ENCODE data around the gene VPS13D.

The VPS13D gene

DNA sequence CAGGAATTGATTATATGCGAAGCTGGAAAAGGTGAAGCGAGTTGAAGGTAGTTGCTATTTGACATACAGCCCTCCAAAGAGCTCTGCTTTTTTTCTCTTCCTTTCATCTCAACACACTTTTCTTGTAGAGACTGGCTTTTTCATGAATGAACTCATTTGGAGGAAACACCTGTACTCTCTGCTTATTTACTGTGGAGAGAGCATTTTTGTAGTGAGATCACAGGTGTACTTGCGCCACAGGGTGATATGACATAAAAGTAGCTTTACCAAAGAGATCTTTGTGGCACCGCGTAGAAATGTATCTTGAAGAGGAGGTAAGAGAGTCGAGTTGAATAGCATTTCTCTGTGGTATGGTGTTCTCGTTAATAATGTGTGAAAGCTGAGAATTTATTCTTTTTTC is 187.6 kb downstream of the VPS13D start:
- H3K27me3 ChIP-seq (ENCODE audit: control insufficient read depth, low read length) = no peaks in the 10 kb centered on the region
- no peak overlapping the region for H3K4me3 ChIP-seq (ENCODE audit: low read length)
- no peaks in the 10 kb centered on the region for H3K79me2 ChIP-seq (ENCODE audit: control insufficient read depth, low read length)
- H3K4me1 ChIP-seq (ENCODE audit: control insufficient read depth, low read length) = no peaks in the 10 kb centered on the region
- TF ChIP-seq, protein P1, sequence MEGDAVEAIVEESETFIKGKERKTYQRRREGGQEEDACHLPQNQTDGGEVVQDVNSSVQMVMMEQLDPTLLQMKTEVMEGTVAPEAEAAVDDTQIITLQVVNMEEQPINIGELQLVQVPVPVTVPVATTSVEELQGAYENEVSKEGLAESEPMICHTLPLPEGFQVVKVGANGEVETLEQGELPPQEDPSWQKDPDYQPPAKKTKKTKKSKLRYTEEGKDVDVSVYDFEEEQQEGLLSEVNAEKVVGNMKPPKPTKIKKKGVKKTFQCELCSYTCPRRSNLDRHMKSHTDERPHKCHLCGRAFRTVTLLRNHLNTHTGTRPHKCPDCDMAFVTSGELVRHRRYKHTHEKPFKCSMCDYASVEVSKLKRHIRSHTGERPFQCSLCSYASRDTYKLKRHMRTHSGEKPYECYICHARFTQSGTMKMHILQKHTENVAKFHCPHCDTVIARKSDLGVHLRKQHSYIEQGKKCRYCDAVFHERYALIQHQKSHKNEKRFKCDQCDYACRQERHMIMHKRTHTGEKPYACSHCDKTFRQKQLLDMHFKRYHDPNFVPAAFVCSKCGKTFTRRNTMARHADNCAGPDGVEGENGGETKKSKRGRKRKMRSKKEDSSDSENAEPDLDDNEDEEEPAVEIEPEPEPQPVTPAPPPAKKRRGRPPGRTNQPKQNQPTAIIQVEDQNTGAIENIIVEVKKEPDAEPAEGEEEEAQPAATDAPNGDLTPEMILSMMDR (IDR thresholded peaks at IDR 0.05; ENCODE audit: low read depth, low read length, poor library complexity, severe bottlenecking) = no peak
- TF ChIP-seq EZH2phosphoT487 (IDR thresholded peaks at IDR 0.05; ENCODE audit: borderline replicate concordance, low read length) = no peak
- no peaks in the 10 kb centered on the region for H3K9me2 ChIP-seq (replicated peaks; ENCODE audit: control insufficient read depth, low read length)
- H3K36me3 ChIP-seq (ENCODE audit: control insufficient read depth, low read length) = peaks cover 6% of the 10 kb centered on the region; the same call in 1 of the 2 replicates
- no peaks in the 10 kb centered on the region for H3F3A ChIP-seq (ENCODE audit: control insufficient read depth, insufficient read depth)
- no peak overlapping the region for H3K4me2 ChIP-seq (ENCODE audit: low read length)
- no peaks in the 10 kb centered on the region for H4K20me1 ChIP-seq (ENCODE audit: control insufficient read depth, insufficient read depth, low read depth, low read length)
- H3K27ac ChIP-seq (ENCODE audit: low read depth, low read length) = no peak overlapping the region
- H3K9me3 ChIP-seq (ENCODE audit: control insufficient read depth, insufficient read depth, low read length) = no peaks in the 10 kb centered on the region

DNA sequence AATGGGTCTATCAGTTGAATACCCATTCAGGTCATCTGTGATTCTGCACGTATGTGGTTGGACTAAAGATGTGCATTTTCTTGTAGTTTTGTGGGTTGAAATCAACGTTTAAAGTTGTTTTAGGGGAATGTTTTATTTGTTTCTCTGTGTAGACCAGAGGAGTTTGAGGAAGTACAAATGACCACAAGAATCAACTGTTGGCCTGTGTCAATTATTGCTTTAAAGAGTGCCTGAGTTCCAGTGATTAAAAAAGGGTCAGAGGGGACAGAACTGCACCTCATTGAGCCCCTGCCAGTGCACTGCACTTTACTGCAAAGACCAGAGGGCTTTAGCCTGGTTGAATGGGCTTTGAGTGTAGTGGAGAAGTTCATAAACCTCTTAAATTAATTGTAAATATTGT is 190.3 kb downstream of the VPS13D start:
- Histone ChIP-seq H3K4me2 (ENCODE audit: low read length) (no peak overlapping the region), H3K4me3 (ENCODE audit: low read length) (no peak overlapping the region), H3K36me3 (ENCODE audit: control insufficient read depth, low read length) (peaks cover 6% of the 10 kb centered on the region; the same call in 1 of the 2 replicates), H3K27ac (ENCODE audit: low read depth, low read length) (no peak overlapping the region), H3K9me3 (ENCODE audit: control insufficient read depth, insufficient read depth, low read length) (no peaks in the 10 kb centered on the region), H3K79me2 (ENCODE audit: control insufficient read depth, low read length) (no peaks in the 10 kb centered on the region), H3K27me3 (ENCODE audit: control insufficient read depth, low read length) (no peaks in the 10 kb centered on the region), H4K20me1 (ENCODE audit: control insufficient read depth, insufficient read depth, low read depth, low read length) (no peaks in the 10 kb centered on the region), H3K9me2 (replicated peaks; ENCODE audit: control insufficient read depth, low read length) (no peaks in the 10 kb centered on the region), H3F3A (ENCODE audit: control insufficient read depth, insufficient read depth) (no peaks in the 10 kb centered on the region), H3K4me1 (ENCODE audit: control insufficient read depth, low read length) (no peaks in the 10 kb centered on the region)
- TF ChIP-seq EZH2phosphoT487 (IDR thresholded peaks at IDR 0.05; ENCODE audit: borderline replicate concordance, low read length) = no peak
- TF ChIP-seq, protein P1 (IDR thresholded peaks at IDR 0.05; ENCODE audit: low read depth, low read length, poor library complexity, severe bottlenecking) = no peak

DNA sequence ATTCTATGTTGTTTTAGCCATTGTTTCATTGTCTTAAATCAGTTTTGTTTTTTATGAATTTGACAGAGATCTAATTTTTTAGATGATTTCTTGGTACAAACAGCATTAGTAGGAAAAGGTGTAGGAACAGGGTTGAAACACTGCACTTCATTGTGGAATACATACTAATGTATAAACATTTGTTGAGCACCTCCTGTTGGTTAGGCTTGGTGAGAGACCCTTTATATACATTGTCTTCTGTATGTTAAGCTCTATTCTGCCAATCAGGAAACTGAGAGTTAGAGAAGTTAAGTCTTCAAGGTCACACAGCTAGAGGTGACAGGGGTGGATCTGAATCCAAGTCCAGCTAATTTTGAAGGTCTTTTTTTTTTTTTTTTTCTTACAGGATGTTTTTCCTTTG is 192.7 kb downstream of the VPS13D start:
- no peaks in the 10 kb centered on the region for H3F3A ChIP-seq (ENCODE audit: control insufficient read depth, insufficient read depth)
- no peak overlapping the region for H3K4me2 ChIP-seq (ENCODE audit: low read length)
- H4K20me1 ChIP-seq (ENCODE audit: control insufficient read depth, insufficient read depth, low read depth, low read length) = no peaks in the 10 kb centered on the region
- no peaks in the 10 kb centered on the region for H3K9me3 ChIP-seq (ENCODE audit: control insufficient read depth, insufficient read depth, low read length)
- no peak overlapping the region for H3K27ac ChIP-seq (ENCODE audit: low read depth, low read length)
- H3K27me3 ChIP-seq (ENCODE audit: control insufficient read depth, low read length) = no peaks in the 10 kb centered on the region
- no peaks in the 10 kb centered on the region for H3K9me2 ChIP-seq (replicated peaks; ENCODE audit: control insufficient read depth, low read length)
- no peaks in the 10 kb centered on the region for H3K79me2 ChIP-seq (ENCODE audit: control insufficient read depth, low read length)
- TF ChIP-seq EZH2phosphoT487 (IDR thresholded peaks at IDR 0.05; ENCODE audit: borderline replicate concordance, low read length) = no peak
- TF ChIP-seq, protein P1 (IDR thresholded peaks at IDR 0.05; ENCODE audit: low read depth, low read length, poor library complexity, severe bottlenecking) = no peak
- H3K36me3 ChIP-seq (ENCODE audit: control insufficient read depth, low read length) = no peaks in the 10 kb centered on the region; the same call in 1 of the 2 replicates
- no peaks in the 10 kb centered on the region for H3K4me1 ChIP-seq (ENCODE audit: control insufficient read depth, low read length)
- H3K4me3 ChIP-seq (ENCODE audit: low read length) = no peak overlapping the region

Data from DOHH2 (cell line).